ENCODE measurements around the gene MIGA2.
"Not testable (repeated sequence)": the region's sequence is repeated elsewhere in the genome, so short reads cannot be mapped to it uniquely, and the experiment has no call there.

Gene MIGA2

GRCh38 chr9:129010267-129010975 lies 26.0 kb upstream of the MIGA2 start:
- DNase-seq (ENCODE audit: low spot score) = no peak

- no peak for DNase-seq (ENCODE audit: low spot score)
Observed at GRCh38 chr9:129011170-129011569, 25.3 kb upstream of the MIGA2 start.

GRCh38 chr9:129011761-129012181 lies 24.7 kb upstream of the MIGA2 start:
- no peak for DNase-seq (ENCODE audit: low spot score)

- DNase-seq (ENCODE audit: low spot score) = no peak
Observed at GRCh38 chr9:129012343-129012742, 24.1 kb upstream of the MIGA2 start.

GRCh38 chr9:129012893-129013448 lies 23.5 kb upstream of the MIGA2 start:
- no peak for DNase-seq (ENCODE audit: low spot score)

GRCh38 chr9:129013674-129014073 lies 22.8 kb upstream of the MIGA2 start:
- DNase-seq (ENCODE audit: low spot score) = no peak

DNA sequence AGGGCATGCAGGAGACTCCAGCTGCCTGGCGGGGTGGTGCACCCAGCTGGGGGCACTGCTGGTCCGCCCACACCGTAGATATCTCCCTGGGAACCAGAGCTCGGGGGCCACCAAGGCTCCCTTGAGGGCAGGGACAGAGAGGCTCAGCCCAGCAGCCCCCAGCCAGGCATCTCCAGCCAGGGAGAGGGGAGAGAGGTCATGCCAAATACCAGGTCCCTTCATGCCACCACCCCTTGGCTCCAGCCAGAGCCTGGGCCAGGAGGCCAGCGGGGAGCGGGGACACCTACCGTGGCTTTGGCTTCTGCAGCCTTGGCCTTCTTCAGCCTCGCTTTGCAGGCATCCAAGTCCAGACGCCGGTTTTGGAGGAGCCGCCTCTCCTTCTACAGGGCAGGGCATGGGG lies 22.3 kb upstream of the MIGA2 start:
- DNase-seq (ENCODE audit: low spot score) = no peak

DNA sequence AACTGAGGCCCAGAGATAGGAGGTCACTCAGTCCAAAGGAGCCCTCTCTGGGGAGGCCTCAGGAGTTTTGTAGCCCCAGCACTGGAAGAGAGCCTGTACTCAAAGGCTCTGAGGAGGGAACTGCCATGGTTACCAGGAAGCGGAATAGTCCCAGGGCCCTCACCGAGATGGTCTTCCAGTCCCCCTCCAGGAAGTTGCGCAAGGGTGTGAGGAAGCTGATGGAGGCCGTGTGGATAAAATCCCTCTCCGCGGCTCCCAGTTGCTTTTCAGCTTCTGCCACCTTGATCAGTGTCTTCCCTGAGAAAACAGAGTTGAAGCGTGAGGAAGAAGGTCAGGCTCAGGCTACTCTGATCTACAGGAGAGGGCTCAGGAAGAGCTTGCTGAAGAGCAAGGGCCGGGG lies 21.8 kb upstream of the MIGA2 start:
- DNase-seq (ENCODE audit: low spot score) = no peak

DNA sequence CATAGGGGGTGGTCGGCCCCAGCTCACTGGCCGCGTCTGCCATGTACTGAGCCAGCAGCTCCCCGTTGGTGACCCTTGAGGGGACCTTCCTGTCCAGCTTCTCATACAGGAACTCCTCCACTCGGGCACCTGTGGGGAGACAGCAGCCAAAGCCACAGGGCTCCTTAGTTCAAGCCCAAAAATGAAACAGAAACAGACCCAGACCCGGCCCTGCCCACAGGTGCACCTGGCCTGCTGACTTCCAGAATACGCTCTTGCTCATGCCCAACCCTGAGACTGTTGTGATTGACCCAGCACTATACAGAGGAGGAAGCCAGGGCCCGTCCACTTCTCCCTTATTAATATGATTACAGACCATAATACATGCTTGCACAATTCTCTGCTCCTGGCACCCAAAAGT lies 15.3 kb upstream of the MIGA2 start:
- no peak for DNase-seq (ENCODE audit: low spot score)

DNA sequence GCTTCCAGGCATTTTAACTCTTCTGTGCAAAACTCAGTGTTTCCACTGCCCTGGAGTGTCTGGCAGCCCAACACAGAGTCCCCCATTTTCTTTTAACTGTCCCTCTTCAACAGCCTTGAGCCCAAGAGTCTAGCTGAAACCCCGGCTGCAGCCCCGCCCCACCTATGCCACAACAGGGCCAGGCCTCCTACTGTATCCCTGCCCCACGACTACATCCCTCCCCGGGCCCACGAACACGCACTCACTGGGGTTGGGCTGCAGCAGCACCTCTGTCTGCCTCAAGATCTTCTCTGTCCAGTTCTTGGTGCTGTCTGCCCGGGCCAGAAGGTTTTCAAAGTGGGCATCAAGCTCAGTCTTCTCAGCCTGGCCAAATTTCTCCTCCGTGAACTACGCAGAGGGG lies 14.4 kb upstream of the MIGA2 start:
- no peak for DNase-seq (ENCODE audit: low spot score)

- DNase-seq (ENCODE audit: low spot score) = no peak
Observed at GRCh38 chr9:129023036-129023907, 13.2 kb upstream of the MIGA2 start.

DNA sequence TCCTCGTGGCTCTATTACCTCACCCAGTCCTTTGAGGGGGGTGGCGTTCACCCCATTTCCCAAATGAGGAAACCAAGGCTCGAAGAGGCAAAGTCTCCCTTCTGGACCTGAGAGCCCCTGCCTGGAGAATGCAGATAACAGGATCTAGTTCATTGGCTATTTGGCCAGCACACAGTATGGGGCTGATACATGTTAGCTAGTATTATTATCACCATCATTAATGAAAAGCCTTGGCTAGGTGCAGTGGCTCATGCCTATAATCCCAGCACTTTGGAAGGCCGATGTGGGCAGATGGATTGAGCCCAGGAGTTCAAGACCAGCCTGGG lies 12.6 kb upstream of the MIGA2 start:
- no peak for DNase-seq (ENCODE audit: low spot score)

DNA sequence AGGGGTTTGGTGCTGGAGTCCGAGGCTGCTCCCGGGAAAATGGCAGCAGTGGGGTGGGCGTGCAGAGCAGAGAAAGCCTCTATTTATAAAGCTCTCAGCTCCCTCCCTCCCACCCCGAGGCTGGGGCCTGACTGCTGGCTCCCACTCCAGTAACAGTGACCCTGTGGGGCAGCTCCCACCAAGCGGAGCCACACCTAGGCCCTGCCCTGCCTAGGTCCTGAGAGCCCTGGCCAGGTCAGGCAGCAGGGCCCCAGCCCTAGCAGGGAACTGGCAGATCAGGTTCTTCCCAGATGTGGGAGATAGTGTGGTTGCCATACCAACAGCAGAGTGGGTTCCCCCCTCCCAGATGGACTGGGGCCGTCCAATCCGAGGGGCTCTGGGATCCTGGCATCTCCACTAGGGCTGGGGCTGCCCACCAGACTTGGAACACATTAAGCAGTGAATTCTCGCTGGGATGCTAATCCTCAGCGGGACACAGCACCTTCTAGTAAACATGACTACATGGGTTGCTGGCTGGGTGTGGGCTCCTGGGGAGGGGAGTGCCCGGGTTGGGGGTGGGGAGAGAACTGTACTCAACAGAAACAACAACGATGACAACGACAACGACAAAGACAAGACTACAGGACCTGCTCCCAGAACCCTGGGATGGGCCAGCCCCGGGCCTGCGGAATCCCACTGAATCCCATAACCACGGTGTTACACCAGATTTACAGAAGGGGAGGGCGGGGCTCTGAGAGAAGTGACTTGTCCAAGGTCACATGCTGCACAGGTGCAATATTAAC lies 9.8 kb upstream of the MIGA2 start:
- DNase-seq (ENCODE audit: low spot score) = no peak

GRCh38 chr9:129027224-129027684 lies 9.2 kb upstream of the MIGA2 start:
- DNase-seq (ENCODE audit: low spot score) = no peak

GRCh38 chr9:129027685-129028191 lies 8.7 kb upstream of the MIGA2 start:
- DNase-seq (ENCODE audit: low spot score) = peak; percentile 74

DNA sequence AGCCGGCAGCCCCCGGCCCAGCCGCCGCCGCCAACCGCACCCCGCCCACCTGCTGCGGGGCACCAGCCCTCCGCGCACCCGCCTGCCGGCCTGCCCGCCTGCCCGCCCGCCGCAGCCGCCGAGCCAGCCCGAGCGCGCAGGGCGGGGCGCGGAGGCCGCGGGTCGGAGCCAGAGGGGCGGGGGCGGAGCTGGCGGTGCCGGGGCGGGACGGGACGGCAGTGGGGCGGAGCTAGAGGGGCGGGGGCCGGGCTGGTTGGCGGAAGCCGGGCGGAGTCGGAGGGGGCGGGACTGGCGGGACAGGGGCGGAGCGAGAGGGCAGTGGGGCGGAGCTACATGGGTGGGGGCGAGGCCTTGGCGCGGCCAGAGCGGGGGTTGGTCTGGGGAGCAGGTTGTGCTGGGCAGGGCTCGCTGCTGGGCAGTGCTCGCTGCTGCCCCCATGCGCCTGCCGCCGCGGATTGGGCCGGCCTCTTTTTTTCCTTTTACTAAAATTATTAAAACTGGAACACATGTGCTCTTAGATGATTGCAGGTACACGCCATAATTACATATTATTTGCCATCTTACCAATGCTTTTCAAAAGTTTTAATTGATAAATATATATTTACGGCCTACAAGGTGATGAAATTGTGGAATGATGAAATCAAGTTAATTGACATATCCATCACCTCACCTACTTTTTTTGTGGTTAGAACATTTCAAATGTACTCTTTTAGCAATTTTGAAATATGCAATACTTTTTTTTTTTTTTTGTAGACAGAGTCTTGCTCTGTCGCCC lies 8.0 kb upstream of the MIGA2 start, which contains the start of gene SH3GLB2:
Gene SH3GLB2, minus strand, starts transcription at position 140 of the 775 bp plus-strand sequence. CDS start 177 bp downstream, outside the sequence.
- DNase-seq (ENCODE audit: low spot score) = peak; percentile 92

DNA sequence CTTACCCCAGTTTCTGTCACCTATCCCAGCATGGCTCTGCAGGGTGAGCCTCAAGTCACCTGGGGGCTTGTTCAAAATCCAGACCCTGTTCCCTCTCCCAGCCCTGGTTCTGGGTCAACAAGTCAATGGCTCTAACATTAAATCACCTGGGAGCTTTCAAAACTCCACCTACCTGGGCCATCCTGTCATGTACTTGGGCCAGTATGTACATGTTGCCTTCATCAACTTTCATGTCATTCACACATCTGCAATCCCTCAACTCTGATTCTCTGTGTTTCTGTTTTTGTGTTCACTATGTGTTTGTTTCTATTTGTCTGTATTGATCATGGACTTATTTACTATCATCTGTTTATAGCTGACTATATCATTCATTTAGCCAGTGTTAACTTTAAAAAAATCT lies 6.2 kb upstream of the MIGA2 start:
- no peak for DNase-seq (ENCODE audit: low spot score)

DNA sequence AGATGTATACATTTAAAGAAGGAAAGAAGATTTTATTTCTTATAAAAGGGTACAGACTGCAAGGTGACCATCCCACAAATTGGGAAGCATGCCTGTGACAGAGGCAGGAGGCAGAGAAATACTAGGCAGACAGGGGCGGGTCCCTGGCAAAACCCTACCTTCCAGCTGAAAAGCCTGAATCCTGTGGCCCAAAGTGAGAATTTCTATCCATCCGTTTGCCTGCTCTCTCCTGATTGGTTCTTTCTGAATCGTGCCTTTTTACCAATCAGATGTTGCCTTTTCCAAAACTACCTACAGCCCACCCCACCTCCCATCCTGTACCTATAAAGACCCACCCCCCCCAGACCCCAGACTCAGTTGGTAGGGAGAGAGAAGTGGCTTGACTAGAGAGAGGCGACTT lies 4.9 kb upstream of the MIGA2 start:
- DNase-seq (ENCODE audit: low spot score) = no peak

GRCh38 chr9:129032541-129033159 lies 3.8 kb upstream of the MIGA2 start:
- no peak for DNase-seq (ENCODE audit: low spot score)

GRCh38 chr9:129033216-129033615 lies 3.2 kb upstream of the MIGA2 start:
- DNase-seq (ENCODE audit: low spot score) = no peak

DNA sequence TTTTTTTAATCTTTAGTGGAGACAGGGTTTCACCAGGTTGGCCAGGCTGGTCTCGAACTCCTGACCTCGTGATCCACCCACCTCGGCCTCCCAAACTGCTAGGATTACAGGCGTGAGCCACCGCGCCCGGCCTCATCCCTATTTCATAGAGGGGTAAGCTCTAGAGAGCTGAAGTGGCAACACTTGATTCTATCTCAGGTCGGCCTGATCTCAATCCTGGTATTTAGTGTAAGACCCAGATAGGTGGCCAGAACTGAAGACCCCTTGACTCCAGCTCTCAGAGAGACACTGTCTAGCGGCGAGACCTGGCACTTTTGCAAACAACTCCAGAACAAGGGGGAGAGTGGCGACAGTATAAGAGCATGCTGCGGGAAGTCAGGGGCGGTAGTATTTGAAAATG lies 588 bp upstream of the MIGA2 start:
- not testable (repeated sequence) for DNase-seq (ENCODE audit: low spot score)
